ENCODE data around the gene THAP7.
"Not testable (repeated sequence)": the region's sequence is repeated elsewhere in the genome, so short reads cannot be mapped to it uniquely, and the experiment has no call there.

Gene THAP7

GRCh38 chr22:20974336-20974955 is 27.5 kb downstream of the THAP7 start:
- H3K4me3 ChIP-seq (ENCODE audit: low read depth, low read length): no peak overlapping the region
- no peak for TF ChIP-seq CTCF (IDR thresholded peaks at IDR 0.05; ENCODE audit: low read depth, low read length, missing control alignments)
- no peak for DNase-seq (ENCODE audit: low read depth)

- TF ChIP-seq CTCF (IDR thresholded peaks at IDR 0.05; ENCODE audit: low read depth, low read length, missing control alignments): no peak
- H3K4me3 ChIP-seq (ENCODE audit: low read depth, low read length): no peak overlapping the region
- DNase-seq (ENCODE audit: low read depth): no peak
Observed at GRCh38 chr22:20973634-20974286, 28.2 kb downstream of the THAP7 start.

DNA sequence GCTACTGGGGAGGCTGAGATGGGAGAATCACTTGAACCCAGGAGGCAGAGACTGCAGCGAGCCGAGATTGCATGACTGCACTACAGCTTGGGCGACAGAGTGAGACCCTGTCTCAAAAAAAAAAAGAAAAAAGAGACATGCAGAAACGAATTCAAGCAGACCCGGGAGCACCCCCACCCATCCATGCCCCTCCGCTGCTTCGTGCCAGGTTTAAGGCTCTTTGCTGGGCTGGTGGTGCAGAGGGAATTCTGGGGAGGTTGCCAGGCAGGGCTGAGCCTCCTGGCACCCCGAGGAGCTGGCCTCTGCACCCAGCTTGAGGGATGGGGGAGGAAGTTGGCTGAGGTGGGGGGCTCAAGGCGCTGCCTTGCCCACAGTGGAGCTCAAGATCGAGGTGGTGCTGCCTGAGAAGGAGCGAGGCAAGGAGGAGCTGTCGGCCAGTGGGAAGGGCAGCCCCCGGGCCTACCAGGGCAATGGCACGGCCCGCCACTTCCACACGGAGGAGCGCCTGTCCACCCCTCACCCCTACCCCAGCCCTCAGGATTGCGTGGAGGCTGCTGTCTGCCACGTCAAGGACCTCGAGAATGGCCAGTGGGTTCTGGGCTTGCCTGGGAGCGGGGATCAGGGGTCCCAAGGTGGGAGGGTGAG is 28.9 kb downstream of the THAP7 start:
- DNase-seq (ENCODE audit: low read depth): no peak
- no peak for TF ChIP-seq CTCF (IDR thresholded peaks at IDR 0.05; ENCODE audit: low read depth, low read length, missing control alignments)
- H3K4me3 ChIP-seq (ENCODE audit: low read depth, low read length): no peak overlapping the region

DNA sequence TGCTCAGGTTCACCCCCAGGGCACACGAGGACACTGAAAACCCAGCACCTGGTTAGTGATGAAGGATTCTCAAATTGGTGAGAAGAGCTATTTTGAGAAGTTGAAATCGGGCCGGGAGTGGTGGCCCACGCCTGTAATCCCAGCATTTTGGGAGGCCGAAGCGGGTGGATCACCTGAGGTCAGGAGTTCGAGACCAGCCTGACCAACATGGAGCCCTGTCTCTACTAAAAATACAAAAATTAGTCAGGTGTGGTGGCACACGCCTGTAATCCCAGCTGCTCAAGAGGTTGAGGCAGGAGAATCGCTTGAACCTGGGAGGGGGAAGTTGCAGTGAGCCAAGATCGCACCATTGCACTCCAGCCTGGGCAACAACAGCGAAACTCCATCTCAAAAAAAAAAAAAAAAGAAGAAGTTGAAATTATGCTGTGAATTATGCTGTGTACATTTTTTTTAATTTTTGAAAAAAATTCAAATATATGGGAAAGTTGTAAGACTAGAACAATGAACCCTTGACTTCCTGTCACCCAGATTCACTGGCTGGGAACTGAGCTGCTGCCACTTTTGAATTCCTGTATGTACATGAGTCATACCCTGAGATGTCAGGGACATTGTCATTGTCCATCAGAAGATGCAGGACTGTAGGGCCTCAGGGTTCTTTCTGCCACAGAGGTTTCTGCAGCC is 29.8 kb downstream of the THAP7 start:
- DNase-seq (ENCODE audit: low read depth); H3K4me3 ChIP-seq (ENCODE audit: low read depth, low read length): not testable (repeated sequence)

- DNase-seq (ENCODE audit: low read depth): no peak
- no peak for TF ChIP-seq CTCF (IDR thresholded peaks at IDR 0.05; ENCODE audit: low read depth, low read length, missing control alignments)
- no peak overlapping the region for H3K4me3 ChIP-seq (ENCODE audit: low read depth, low read length)
Observed at GRCh38 chr22:20970939-20971657, 30.8 kb downstream of the THAP7 start.

- DNase-seq (ENCODE audit: low read depth): no peak
- no peak for TF ChIP-seq CTCF (IDR thresholded peaks at IDR 0.05; ENCODE audit: low read depth, low read length, missing control alignments)
- no peak overlapping the region for H3K4me3 ChIP-seq (ENCODE audit: low read depth, low read length)
Observed at GRCh38 chr22:20968281-20968977, 33.5 kb downstream of the THAP7 start.
